HL-60 (cell line): ENCODE results near the gene TRERF1.

Source experiments
- DNase-seq, 2 experiments: peaks; one replicate each; pipeline ENCODE4 v3.0.0-alpha.2; 2010 to 2020; ENCODE audit warnings: low read depth in 1 of 2, low spot score in 1 of 2
- H3K27ac ChIP-seq: fragments of 250-450 bp; sonication (Bioruptor Pico); replicated peaks from 2 replicates; pipeline ENCODE4 v1.5.1; 2020; ENCODE audit warnings: mild to moderate bottlenecking, moderate library complexity
- H3K27me3 ChIP-seq: fragments of 250-450 bp; sonication (Bioruptor Pico); 2 replicates; pipeline ENCODE4 v1.5.1; 2021; ENCODE audit warnings: mild to moderate bottlenecking, moderate library complexity; ENCODE audit not compliant: insufficient read depth, poor library complexity, severe bottlenecking
- H3K4me3 ChIP-seq: replicated peaks from 2 replicates; pipeline ENCODE4 v1.5.1; 2011; ENCODE audit warnings: mild to moderate bottlenecking, control low read depth, low read length; ENCODE audit not compliant: insufficient read depth
- GABPA ChIP-seq: IDR thresholded peaks from 2 replicates; pipeline ENCODE4 v1.6.1; 2012; ENCODE audit warnings: low read depth
- POLR2AphosphoS5 ChIP-seq: IDR thresholded peaks from 2 replicates; pipeline ENCODE4 v1.6.1; 2012; ENCODE audit warnings: low read depth
- SPI1 ChIP-seq: IDR thresholded peaks from 2 replicates; pipeline ENCODE4 v1.6.1; 2012; ENCODE audit warnings: low read depth, mild to moderate bottlenecking, borderline replicate concordance
- TF ChIP-seq, protein P1 (sequence below): IDR thresholded peaks from one replicate; pipeline ENCODE4 v1.5.1; 2011; ENCODE audit warnings: low read length, control low read depth, inconsistent platforms; ENCODE audit not compliant: insufficient read depth
- TF ChIP-seq, protein P2 (sequence below): IDR thresholded peaks from 2 replicates; pipeline ENCODE4 v1.6.1; 2012; ENCODE audit warnings: low read depth; ENCODE audit not compliant: insufficient replicate concordance

Gene TRERF1

DNA sequence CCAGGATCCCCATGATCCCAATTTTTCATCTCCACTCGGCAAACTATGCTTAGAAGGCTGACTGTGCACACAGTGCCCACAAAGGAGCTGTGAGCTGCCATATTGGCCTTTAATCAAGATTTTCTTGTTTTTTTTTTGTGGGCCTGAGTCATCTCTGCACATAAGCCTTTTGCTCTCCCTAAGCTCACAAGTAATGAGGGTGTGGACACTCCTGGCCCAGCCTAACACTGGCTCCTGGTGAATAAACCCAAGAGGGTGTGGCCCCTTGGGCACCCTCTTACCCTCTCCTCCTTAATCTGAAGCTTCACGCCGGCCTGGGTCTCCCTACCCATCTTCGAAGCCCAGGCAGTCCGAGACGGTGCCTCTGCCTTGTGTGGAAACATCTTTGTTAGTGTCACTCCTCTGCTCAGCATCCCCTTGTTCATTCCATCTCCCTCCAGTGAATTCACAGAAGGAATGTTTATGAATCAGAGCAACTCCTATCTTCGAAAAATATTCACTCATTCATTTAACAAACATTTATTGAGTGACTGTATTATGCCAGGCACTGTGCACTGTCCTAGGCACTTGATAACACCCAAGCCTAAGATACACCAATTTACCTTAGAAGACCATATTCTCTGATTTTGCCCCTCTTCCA lies 211.9 kb downstream of the TRERF1 start:
- TF ChIP-seq POLR2AphosphoS5 = no peak
- TF ChIP-seq, protein P1, sequence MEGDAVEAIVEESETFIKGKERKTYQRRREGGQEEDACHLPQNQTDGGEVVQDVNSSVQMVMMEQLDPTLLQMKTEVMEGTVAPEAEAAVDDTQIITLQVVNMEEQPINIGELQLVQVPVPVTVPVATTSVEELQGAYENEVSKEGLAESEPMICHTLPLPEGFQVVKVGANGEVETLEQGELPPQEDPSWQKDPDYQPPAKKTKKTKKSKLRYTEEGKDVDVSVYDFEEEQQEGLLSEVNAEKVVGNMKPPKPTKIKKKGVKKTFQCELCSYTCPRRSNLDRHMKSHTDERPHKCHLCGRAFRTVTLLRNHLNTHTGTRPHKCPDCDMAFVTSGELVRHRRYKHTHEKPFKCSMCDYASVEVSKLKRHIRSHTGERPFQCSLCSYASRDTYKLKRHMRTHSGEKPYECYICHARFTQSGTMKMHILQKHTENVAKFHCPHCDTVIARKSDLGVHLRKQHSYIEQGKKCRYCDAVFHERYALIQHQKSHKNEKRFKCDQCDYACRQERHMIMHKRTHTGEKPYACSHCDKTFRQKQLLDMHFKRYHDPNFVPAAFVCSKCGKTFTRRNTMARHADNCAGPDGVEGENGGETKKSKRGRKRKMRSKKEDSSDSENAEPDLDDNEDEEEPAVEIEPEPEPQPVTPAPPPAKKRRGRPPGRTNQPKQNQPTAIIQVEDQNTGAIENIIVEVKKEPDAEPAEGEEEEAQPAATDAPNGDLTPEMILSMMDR = no peak
- TF ChIP-seq, protein P2, sequence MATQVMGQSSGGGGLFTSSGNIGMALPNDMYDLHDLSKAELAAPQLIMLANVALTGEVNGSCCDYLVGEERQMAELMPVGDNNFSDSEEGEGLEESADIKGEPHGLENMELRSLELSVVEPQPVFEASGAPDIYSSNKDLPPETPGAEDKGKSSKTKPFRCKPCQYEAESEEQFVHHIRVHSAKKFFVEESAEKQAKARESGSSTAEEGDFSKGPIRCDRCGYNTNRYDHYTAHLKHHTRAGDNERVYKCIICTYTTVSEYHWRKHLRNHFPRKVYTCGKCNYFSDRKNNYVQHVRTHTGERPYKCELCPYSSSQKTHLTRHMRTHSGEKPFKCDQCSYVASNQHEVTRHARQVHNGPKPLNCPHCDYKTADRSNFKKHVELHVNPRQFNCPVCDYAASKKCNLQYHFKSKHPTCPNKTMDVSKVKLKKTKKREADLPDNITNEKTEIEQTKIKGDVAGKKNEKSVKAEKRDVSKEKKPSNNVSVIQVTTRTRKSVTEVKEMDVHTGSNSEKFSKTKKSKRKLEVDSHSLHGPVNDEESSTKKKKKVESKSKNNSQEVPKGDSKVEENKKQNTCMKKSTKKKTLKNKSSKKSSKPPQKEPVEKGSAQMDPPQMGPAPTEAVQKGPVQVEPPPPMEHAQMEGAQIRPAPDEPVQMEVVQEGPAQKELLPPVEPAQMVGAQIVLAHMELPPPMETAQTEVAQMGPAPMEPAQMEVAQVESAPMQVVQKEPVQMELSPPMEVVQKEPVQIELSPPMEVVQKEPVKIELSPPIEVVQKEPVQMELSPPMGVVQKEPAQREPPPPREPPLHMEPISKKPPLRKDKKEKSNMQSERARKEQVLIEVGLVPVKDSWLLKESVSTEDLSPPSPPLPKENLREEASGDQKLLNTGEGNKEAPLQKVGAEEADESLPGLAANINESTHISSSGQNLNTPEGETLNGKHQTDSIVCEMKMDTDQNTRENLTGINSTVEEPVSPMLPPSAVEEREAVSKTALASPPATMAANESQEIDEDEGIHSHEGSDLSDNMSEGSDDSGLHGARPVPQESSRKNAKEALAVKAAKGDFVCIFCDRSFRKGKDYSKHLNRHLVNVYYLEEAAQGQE = no peak
- no peak for TF ChIP-seq GABPA
- TF ChIP-seq SPI1 = no peak
- no peak overlapping the region for H3K4me3 ChIP-seq
- no peak for DNase-seq
- no peak overlapping the region for H3K27ac ChIP-seq
- H3K27me3 ChIP-seq = no peaks in the 10 kb centered on the region

DNA sequence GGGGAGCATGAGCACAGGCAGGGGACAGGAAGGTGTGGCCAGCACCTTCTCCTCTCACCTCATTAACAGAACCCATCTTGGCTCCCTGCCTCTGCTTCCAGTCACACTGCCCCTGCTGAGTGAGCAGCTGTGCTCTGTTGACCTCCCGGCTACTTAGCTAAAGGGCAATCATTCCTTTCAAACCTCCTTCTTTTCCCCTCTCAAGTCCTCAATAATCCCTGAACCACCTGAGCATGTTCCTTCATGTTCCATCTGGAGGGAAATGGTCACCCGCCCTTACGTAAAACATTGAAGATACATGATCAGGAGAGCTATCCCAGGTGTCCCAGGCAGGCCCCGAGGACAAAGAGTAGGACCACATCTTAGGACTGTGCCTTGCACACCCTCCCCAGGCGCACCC lies 212.4 kb downstream of the TRERF1 start:
- TF ChIP-seq GABPA (no peak), SPI1 (no peak)
- TF ChIP-seq, protein P2 = no peak
- TF ChIP-seq, protein P1 = no peak
- DNase-seq = no peak
- no peak overlapping the region for H3K4me3 ChIP-seq
- no peaks in the 10 kb centered on the region for H3K27me3 ChIP-seq
- no peak overlapping the region for H3K27ac ChIP-seq

DNA sequence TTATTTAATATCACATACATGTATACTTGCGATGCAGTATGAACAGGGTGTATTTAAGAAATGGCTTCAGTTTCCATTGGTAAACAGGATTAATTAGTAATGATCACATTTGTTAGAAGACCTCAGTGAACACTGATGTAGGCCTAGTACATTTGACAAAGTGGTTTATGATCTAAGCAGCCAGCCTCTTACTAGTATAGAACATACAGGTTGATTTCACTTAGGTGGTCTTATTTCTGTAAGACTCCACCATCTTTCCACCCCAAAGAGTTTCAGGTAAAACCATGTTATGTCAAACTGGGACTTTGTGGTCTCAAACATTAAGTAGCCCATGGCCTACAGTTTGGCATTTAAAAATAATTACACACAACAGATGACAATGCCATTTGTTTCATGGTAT lies 213.9 kb downstream of the TRERF1 start:
- no peak for DNase-seq
- Histone ChIP-seq H3K27me3 (no peaks in the 10 kb centered on the region), H3K27ac (no peak overlapping the region), H3K4me3 (no peak overlapping the region)
- TF ChIP-seq, protein P2 = no peak
- no peak for TF ChIP-seq GABPA
- TF ChIP-seq POLR2AphosphoS5 = no peak
- TF ChIP-seq, protein P1 = no peak
- no peak for TF ChIP-seq SPI1
